Liver (tissue), 9 donors: ENCODE data around the gene DMPK. TPM values are rescaled to one million over a fixed set of nuclear protein-coding genes. Genes with fewer than 3 reads are reported as not detected.
"Not testable (repeated sequence)": the region's sequence is repeated elsewhere in the genome, so short reads cannot be mapped to it uniquely, and the experiment has no call there.

ENCODE experiments used
- DNase-seq: peaks from one replicate; pipeline ENCODE4 v3.0.0-alpha.2; 2017; ENCODE audit warnings: low spot score
- H3K27ac ChIP-seq, 2 donors: one replicate each; pipeline ENCODE4 v1.7.0; 2013; ENCODE audit warnings: inconsistent platforms in 2 of 2, low read length in 2 of 2, control low read depth in 1 of 2, low read depth in 1 of 2, mild to moderate bottlenecking in 1 of 2
- H3K27me3 ChIP-seq, 4 donors: one replicate each; pipeline versions ENCODE4 v1.6.1 to v1.7.0; 2013; ENCODE audit warnings: low read length in 3 of 4, inconsistent platforms in 1 of 4, mild to moderate bottlenecking in 1 of 4, moderate library complexity in 1 of 4; ENCODE audit not compliant: control insufficient read depth in 4 of 4, insufficient read depth in 4 of 4
- H3K36me3 ChIP-seq, 4 donors: one replicate each; pipeline versions ENCODE4 v1.6.1 to v1.7.0; 2013; ENCODE audit warnings: low read length in 3 of 4, mild to moderate bottlenecking in 3 of 4, low read depth in 1 of 4, moderate library complexity in 1 of 4; ENCODE audit not compliant: control insufficient read depth in 4 of 4, insufficient read depth in 3 of 4
- H3K4me1 ChIP-seq, 4 donors: one replicate each; pipeline versions ENCODE4 v1.6.1 to v1.7.0; 2013; ENCODE audit warnings: low read length in 3 of 4, mild to moderate bottlenecking in 3 of 4, moderate library complexity in 1 of 4; ENCODE audit not compliant: control insufficient read depth in 4 of 4, insufficient read depth in 4 of 4
- H3K4me3 ChIP-seq, 3 donors: one replicate each; pipeline versions ENCODE4 v1.6.1 to v1.7.0; 2013; ENCODE audit warnings: low read length in 3 of 3, control low read depth in 1 of 3, low read depth in 1 of 3, mild to moderate bottlenecking in 1 of 3
- H3K9ac ChIP-seq, 2 donors: one replicate each; pipeline ENCODE4 v1.7.0; 2013; ENCODE audit warnings: low read length in 2 of 2, mild to moderate bottlenecking in 2 of 2, moderate library complexity in 2 of 2, control low read depth in 1 of 2, low read depth in 1 of 2
- H3K9me3 ChIP-seq, 4 donors: one replicate each; pipeline versions ENCODE4 v1.6.1 to v1.7.0; 2013; ENCODE audit warnings: low read length in 3 of 4; ENCODE audit not compliant: control insufficient read depth in 4 of 4
- EGR1 ChIP-seq, 2 donors: IDR thresholded peaks; 2 replicates each; pipeline ENCODE4 v1.6.1; 2016 to 2018; ENCODE audit warnings: antibody characterized with exemption in 2 of 2, low read depth in 2 of 2
- FOXA1 ChIP-seq: IDR thresholded peaks from 2 replicates; pipeline ENCODE4 v1.6.1; 2016; ENCODE audit warnings: antibody characterized with exemption
- HNF4A ChIP-seq, 2 donors: conservative IDR thresholded peaks; 2 replicates each; pipeline ENCODE4 v1.6.1; 2016; ENCODE audit warnings: antibody characterized with exemption in 2 of 2, mild to moderate bottlenecking in 2 of 2
- RAD21 ChIP-seq, 2 donors: IDR thresholded peaks; 2 replicates each; pipeline ENCODE4 v1.6.1; 2016; ENCODE audit warnings: antibody characterized with exemption in 2 of 2, mild to moderate bottlenecking in 2 of 2
- WGBS: extraction: QIAGEN DNeasy Blood & Tissue Kit; methylation state at CpG from one replicate; pipeline ENCODE4 v1.1.7; 2013; 5-methylcytosine and 5-hydroxymethylcytosine counted together
- polyA plus RNA-seq, 2 donors: library from polyadenylated mRNA; stranded (reverse) in 1 of 2; unstranded in 1 of 2; fragments of 200-250 nt in 1 of 2; fragments of >200 nt in 1 of 2; fragmentation: Nextera tagmentation in 1 of 2; extraction: Ambion mirVana in 1 of 2; gene quantifications; one replicate each; pipeline versions ENCODE4 v1.2.1 to v1.2.3, GENCODE V29; 2013 to 2015
- total RNA-seq, 2 donors: library from RNA; depleted of rRNA; stranded (reverse); fragments of >200 nt; gene quantifications; one replicate each; pipeline ENCODE4 v1.2.3, GENCODE V29; 2014
- donor health status: healthy.
- donor health status: healthy.
- donor health status: healthy.
- donor health status: healthy.
- donor health status: healthy.

Gene DMPK
- total and polyA plus RNA-seq, 4 donors = 1.8 to 12.5 (median 6.1) TPM

- peaks cover 0 to 18% (median 8%) of the 10 kb centered on the region in 4 donors for H3K4me1 ChIP-seq
- H3K27ac ChIP-seq = peak overlapping the region in 1 of 2 donors; percentile 35
- DNase-seq = no peak
Measured at GRCh38 chr19:45729800-45730290, 52.4 kb downstream of the DMPK start.

GRCh38 chr19:45728683-45729082, 53.6 kb downstream of the DMPK start:
- not testable (repeated sequence) for H3K27me3 ChIP-seq, H3K27ac ChIP-seq, H3K9ac ChIP-seq, H3K9me3 ChIP-seq, H3K4me3 ChIP-seq, DNase-seq, H3K36me3 ChIP-seq
- WGBS = 97% methylated on average over 18 of the region's 18 CpGs
- peaks cover 0 to 18% (median 8%) of the 10 kb centered on the region in 4 donors for H3K4me1 ChIP-seq

More at GRCh38 chr19:45729800-45730290, 52.4 kb downstream of the DMPK start:
- H3K4me3 ChIP-seq = peak overlapping the region; percentile 66 to 94 (median 80)
- H3K9me3 ChIP-seq = no peaks in the 10 kb centered on the region
- H3K27me3 ChIP-seq = no peaks in the 10 kb centered on the region
- H3K36me3 ChIP-seq = peaks cover 0 to 1% (median 0%) of the 10 kb centered on the region in 4 donors
- 9% methylated on average over 10 of the region's 10 CpGs for WGBS
- H3K9ac ChIP-seq = peak overlapping the region; percentile 42 to 69
- no peak for TF ChIP-seq RAD21 (IDR thresholded peaks at IDR 0.05)
- TF ChIP-seq FOXA1 = no peak
- no peak for TF ChIP-seq HNF4A (conservative IDR thresholded peaks at IDR 0.05)
- no peak for TF ChIP-seq EGR1 (IDR thresholded peaks at IDR 0.05; ENCODE audit: low read depth in 2 of 2)

- H3K4me1 ChIP-seq = peaks cover 5 to 25% (median 17%) of the 10 kb centered on the region in 4 donors
- H3K27me3 ChIP-seq, H3K36me3 ChIP-seq, H3K9ac ChIP-seq, DNase-seq, H3K4me3 ChIP-seq, H3K9me3 ChIP-seq: not testable (repeated sequence)
- 97% methylated on average over 11 of the region's 11 CpGs for WGBS
- peak overlapping the region; percentile 74 to 88 for H3K27ac ChIP-seq
Measured at GRCh38 chr19:45720065-45720464, 62.2 kb downstream of the DMPK start.

Other genes starting within 250 kb of the DMPK start
- gene OPA3, start 197.7 kb downstream of the DMPK start, total RNA-seq = 1 to 10 TPM; 3.8 to 6.7 TPM
- gene OPA3, start 197.7 kb downstream of the DMPK start, polyA plus RNA-seq = 1 to 10 TPM; 5.8 to 9.4 TPM
- under 1 TPM; 0.37 to 0.84 TPM for gene GPR4, start 180.3 kb downstream of the DMPK start, total RNA-seq
- 1 to 10 TPM; 1.1 to 1.9 TPM for gene GPR4, start 180.3 kb downstream of the DMPK start, polyA plus RNA-seq
- gene EML2, start 143.1 kb downstream of the DMPK start, total RNA-seq = 1 to 10 TPM; 8.5 to 9.5 TPM
- gene EML2, start 143.1 kb downstream of the DMPK start, polyA plus RNA-seq = 10 to 100 TPM in 1 of 2 donors, 1 to 10 TPM in 1; 1.1 to 10.4 TPM
- under 1 TPM; 0.05 to 0.50 TPM for gene GIPR, start 114.3 kb downstream of the DMPK start, total RNA-seq
- gene GIPR, start 114.3 kb downstream of the DMPK start, polyA plus RNA-seq = under 1 TPM; 0.06 to 0.08 TPM
- gene SNRPD2, start 90.5 kb downstream of the DMPK start, total RNA-seq = 10 to 100 TPM; 38.6 to 71.9 TPM
- 100 to 1,000 TPM; 109 to 175 TPM for gene SNRPD2, start 90.5 kb downstream of the DMPK start, polyA plus RNA-seq
- gene QPCTL, start 89.8 kb downstream of the DMPK start, total RNA-seq = 1 to 10 TPM; 3.7 to 6.1 TPM
- gene QPCTL, start 89.8 kb downstream of the DMPK start, polyA plus RNA-seq = 1 to 10 TPM; 2.9 to 4.5 TPM
- 1 to 10 TPM; 2.9 to 4.2 TPM for gene FBXO46, start 51.6 kb downstream of the DMPK start, total RNA-seq
- gene FBXO46, start 51.6 kb downstream of the DMPK start, polyA plus RNA-seq = 1 to 10 TPM; 1.2 to 4.5 TPM
- not detected for gene MEIOSIN, start 49.1 kb downstream of the DMPK start, total RNA-seq
- gene MEIOSIN, start 49.1 kb downstream of the DMPK start, polyA plus RNA-seq = not detected
- gene SIX5, start 13.2 kb downstream of the DMPK start, total RNA-seq = 1 to 10 TPM; 2.7 to 5.0 TPM
- gene SIX5, start 13.2 kb downstream of the DMPK start, polyA plus RNA-seq = 1 to 10 TPM; 3.7 to 9.9 TPM
- 10 to 100 TPM; 11.3 to 14.6 TPM for gene DMWD, start 10.4 kb upstream of the DMPK start, total RNA-seq
- gene DMWD, start 10.4 kb upstream of the DMPK start, polyA plus RNA-seq = 1 to 10 TPM; 3.7 to 6.5 TPM
- under 1 TPM in 1 of 2 donors, not detected in 1; 0.08 TPM for gene RSPH6A, start 32.8 kb upstream of the DMPK start, total RNA-seq
- gene RSPH6A, start 32.8 kb upstream of the DMPK start, polyA plus RNA-seq = not detected
- gene SYMPK, start 80.7 kb upstream of the DMPK start, total RNA-seq = 10 to 100 TPM; 22.2 to 26.1 TPM
- gene SYMPK, start 80.7 kb upstream of the DMPK start, polyA plus RNA-seq = 10 to 100 TPM in 1 of 2 donors, 1 to 10 TPM in 1; 5.5 to 26.0 TPM
- 10 to 100 TPM; 12.3 to 30.8 TPM for gene FOXA3, start 81.8 kb upstream of the DMPK start, total RNA-seq
- 10 to 100 TPM; 11.5 to 37.1 TPM for gene FOXA3, start 81.8 kb upstream of the DMPK start, polyA plus RNA-seq
- 10 to 100 TPM; 16.5 to 16.8 TPM for gene IRF2BP1, start 103.7 kb upstream of the DMPK start, total RNA-seq
- gene IRF2BP1, start 103.7 kb upstream of the DMPK start, polyA plus RNA-seq = 10 to 100 TPM in 1 of 2 donors, 1 to 10 TPM in 1; 4.9 to 16.3 TPM
- gene MYPOP, start 120.1 kb upstream of the DMPK start, total RNA-seq = 1 to 10 TPM in 1 of 2 donors, under 1 TPM in 1; 0.70 to 1.8 TPM
- 1 to 10 TPM in 1 of 2 donors, under 1 TPM in 1; 0.90 to 3.0 TPM for gene MYPOP, start 120.1 kb upstream of the DMPK start, polyA plus RNA-seq
- not detected for gene NANOS2, start 132.3 kb upstream of the DMPK start, total RNA-seq
- not detected for gene NANOS2, start 132.3 kb upstream of the DMPK start, polyA plus RNA-seq
- 1 to 10 TPM in 1 of 2 donors, under 1 TPM in 1; 0.47 to 1.6 TPM for gene NOVA2, start 191.4 kb upstream of the DMPK start, total RNA-seq
- gene NOVA2, start 191.4 kb upstream of the DMPK start, polyA plus RNA-seq = under 1 TPM; 0.31 to 0.37 TPM
- 1 to 10 TPM; 2.6 to 3.1 TPM for gene CCDC61, start 213.0 kb upstream of the DMPK start, total RNA-seq
- 1 to 10 TPM; 1.7 to 6.3 TPM for gene CCDC61, start 213.0 kb upstream of the DMPK start, polyA plus RNA-seq
- 10 to 100 TPM in 1 of 2 donors, under 1 TPM in 1; 0.25 to 13.9 TPM for gene PGLYRP1, start 240.6 kb upstream of the DMPK start, total RNA-seq
- gene PGLYRP1, start 240.6 kb upstream of the DMPK start, polyA plus RNA-seq = 1 to 10 TPM in 1 of 2 donors, under 1 TPM in 1; 0.31 to 1.2 TPM